Measurements from ENCODE around the gene COL27A1.

COL27A1 gene

DNA sequence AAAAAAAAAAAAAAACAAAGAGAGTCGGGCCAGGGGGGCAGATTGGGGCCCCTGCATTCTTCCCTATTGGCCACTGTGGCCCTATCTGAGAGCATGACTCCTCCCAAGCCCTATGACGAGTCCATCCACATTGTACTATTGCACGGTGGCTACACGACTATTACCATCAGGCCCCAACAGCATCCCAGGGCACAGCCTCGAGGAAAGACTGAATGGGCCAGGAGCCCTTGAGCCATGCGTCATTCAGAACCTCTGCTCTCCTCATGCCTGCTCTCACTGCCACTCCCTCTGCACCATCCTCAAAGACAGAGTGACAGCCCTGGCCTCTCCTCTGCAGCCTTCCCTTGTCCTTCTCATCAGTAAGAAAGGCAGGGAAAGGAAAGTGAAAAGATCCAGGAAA, 147.4 kb downstream of the COL27A1 start:
- Histone ChIP-seq H3K4me2 (ENCODE audit: insufficient read depth, low read length) (no peak overlapping the region), H3K79me2 (ENCODE audit: insufficient read depth, low read length) (no peaks in the 10 kb centered on the region), H3K9me3 (ENCODE audit: insufficient read depth, low read length, severe bottlenecking) (no peaks in the 10 kb centered on the region), H3K4me1 (ENCODE audit: insufficient read depth, low read length) (no peaks in the 10 kb centered on the region), H3K27me3 (ENCODE audit: insufficient read depth, low read length, poor library complexity) (no peaks in the 10 kb centered on the region), H3K36me3 (ENCODE audit: insufficient read depth, low read length) (no peaks in the 10 kb centered on the region), H4K20me1 (ENCODE audit: insufficient read depth, low read length) (no peaks in the 10 kb centered on the region), H3K27ac (ENCODE audit: low read length) (no peak overlapping the region), H2AFZ (ENCODE audit: low read depth, low read length) (no peak overlapping the region), H3K4me3 (ENCODE audit: low read depth in 1 of 2, low read length in 2 of 2) (no peak overlapping the region), H3K9ac (ENCODE audit: low read depth, low read length) (no peak overlapping the region)
- no peak for ATAC-seq (ENCODE audit: insufficient read depth, low read depth)
- TF ChIP-seq, protein P1, sequence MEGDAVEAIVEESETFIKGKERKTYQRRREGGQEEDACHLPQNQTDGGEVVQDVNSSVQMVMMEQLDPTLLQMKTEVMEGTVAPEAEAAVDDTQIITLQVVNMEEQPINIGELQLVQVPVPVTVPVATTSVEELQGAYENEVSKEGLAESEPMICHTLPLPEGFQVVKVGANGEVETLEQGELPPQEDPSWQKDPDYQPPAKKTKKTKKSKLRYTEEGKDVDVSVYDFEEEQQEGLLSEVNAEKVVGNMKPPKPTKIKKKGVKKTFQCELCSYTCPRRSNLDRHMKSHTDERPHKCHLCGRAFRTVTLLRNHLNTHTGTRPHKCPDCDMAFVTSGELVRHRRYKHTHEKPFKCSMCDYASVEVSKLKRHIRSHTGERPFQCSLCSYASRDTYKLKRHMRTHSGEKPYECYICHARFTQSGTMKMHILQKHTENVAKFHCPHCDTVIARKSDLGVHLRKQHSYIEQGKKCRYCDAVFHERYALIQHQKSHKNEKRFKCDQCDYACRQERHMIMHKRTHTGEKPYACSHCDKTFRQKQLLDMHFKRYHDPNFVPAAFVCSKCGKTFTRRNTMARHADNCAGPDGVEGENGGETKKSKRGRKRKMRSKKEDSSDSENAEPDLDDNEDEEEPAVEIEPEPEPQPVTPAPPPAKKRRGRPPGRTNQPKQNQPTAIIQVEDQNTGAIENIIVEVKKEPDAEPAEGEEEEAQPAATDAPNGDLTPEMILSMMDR (IDR thresholded peaks at IDR 0.05; ENCODE audit: borderline replicate concordance, extremely low read depth, low read length, poor library complexity, severe bottlenecking): no peak
- TF ChIP-seq EZH2 (IDR thresholded peaks at IDR 0.05; ENCODE audit: borderline replicate concordance, low read depth, low read length, severe bottlenecking): no peak
- no peak for DNase-seq

DNA sequence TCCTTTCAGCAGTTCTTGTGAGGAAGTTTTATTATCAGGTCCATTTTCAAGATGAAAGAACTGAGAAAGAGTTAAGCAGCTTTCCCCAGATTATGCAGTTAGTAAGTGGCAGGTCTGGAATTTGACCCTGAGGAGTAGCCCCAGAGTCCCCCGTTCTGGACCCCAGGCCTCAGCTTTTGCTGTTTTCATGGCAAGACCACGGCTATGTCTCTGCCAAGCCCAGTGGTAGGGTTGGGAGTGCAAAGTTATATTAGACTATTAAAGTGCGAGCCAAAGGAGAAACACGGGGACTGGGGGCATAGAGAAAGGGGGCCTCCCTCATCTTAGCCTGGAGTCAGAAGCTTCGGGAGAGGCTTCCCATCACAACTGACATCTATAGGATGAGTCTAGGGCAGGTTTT, 148.2 kb downstream of the COL27A1 start:
- no peak for ATAC-seq (ENCODE audit: insufficient read depth, low read depth)
- no peak overlapping the region for H3K27ac ChIP-seq (ENCODE audit: low read length)
- H3K27me3 ChIP-seq (ENCODE audit: insufficient read depth, low read length, poor library complexity): no peaks in the 10 kb centered on the region
- TF ChIP-seq, protein P1 (IDR thresholded peaks at IDR 0.05; ENCODE audit: borderline replicate concordance, extremely low read depth, low read length, poor library complexity, severe bottlenecking): no peak
- TF ChIP-seq EZH2 (IDR thresholded peaks at IDR 0.05; ENCODE audit: borderline replicate concordance, low read depth, low read length, severe bottlenecking): no peak
- no peaks in the 10 kb centered on the region for H3K4me1 ChIP-seq (ENCODE audit: insufficient read depth, low read length)
- H3K36me3 ChIP-seq (ENCODE audit: insufficient read depth, low read length): no peaks in the 10 kb centered on the region
- no peak overlapping the region for H3K4me2 ChIP-seq (ENCODE audit: insufficient read depth, low read length)
- H3K9ac ChIP-seq (ENCODE audit: low read depth, low read length): no peak overlapping the region
- no peaks in the 10 kb centered on the region for H4K20me1 ChIP-seq (ENCODE audit: insufficient read depth, low read length)
- no peaks in the 10 kb centered on the region for H3K9me3 ChIP-seq (ENCODE audit: insufficient read depth, low read length, severe bottlenecking)
- H3K4me3 ChIP-seq (ENCODE audit: low read depth in 1 of 2, low read length in 2 of 2): no peak overlapping the region
- DNase-seq: no peak
- no peak overlapping the region for H2AFZ ChIP-seq (ENCODE audit: low read depth, low read length)
- H3K79me2 ChIP-seq (ENCODE audit: insufficient read depth, low read length): no peaks in the 10 kb centered on the region

DNA sequence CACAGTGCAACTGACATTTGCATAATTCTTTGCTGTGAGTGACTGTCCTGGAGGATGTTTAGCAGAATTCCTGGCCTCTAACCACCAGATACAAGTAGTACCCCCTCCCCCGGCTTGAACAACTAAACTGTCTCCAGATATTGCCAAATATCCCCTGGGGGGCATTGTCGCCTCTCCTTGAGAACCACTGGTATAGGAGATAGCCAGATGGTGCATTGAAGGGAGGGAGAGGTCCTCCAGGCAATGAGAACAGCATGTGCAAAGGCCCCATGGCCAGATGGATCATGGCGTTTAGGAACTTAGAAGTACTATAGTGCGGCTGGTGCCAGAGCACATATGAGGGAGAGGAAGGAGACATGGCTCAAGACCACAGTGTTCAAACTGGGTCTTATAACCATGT, 148.6 kb downstream of the COL27A1 start:
- H3K27me3 ChIP-seq (ENCODE audit: insufficient read depth, low read length, poor library complexity): no peaks in the 10 kb centered on the region
- TF ChIP-seq EZH2 (IDR thresholded peaks at IDR 0.05; ENCODE audit: borderline replicate concordance, low read depth, low read length, severe bottlenecking): no peak
- TF ChIP-seq, protein P1 (IDR thresholded peaks at IDR 0.05; ENCODE audit: borderline replicate concordance, extremely low read depth, low read length, poor library complexity, severe bottlenecking): no peak
- no peaks in the 10 kb centered on the region for H3K36me3 ChIP-seq (ENCODE audit: insufficient read depth, low read length)
- no peak overlapping the region for H2AFZ ChIP-seq (ENCODE audit: low read depth, low read length)
- no peak overlapping the region for H3K27ac ChIP-seq (ENCODE audit: low read length)
- no peak overlapping the region for H3K4me3 ChIP-seq (ENCODE audit: low read depth in 1 of 2, low read length in 2 of 2)
- H3K4me1 ChIP-seq (ENCODE audit: insufficient read depth, low read length): no peaks in the 10 kb centered on the region
- no peaks in the 10 kb centered on the region for H3K9me3 ChIP-seq (ENCODE audit: insufficient read depth, low read length, severe bottlenecking)
- ATAC-seq (ENCODE audit: insufficient read depth, low read depth) (no peak), DNase-seq (no peak)
- no peaks in the 10 kb centered on the region for H3K79me2 ChIP-seq (ENCODE audit: insufficient read depth, low read length)
- no peaks in the 10 kb centered on the region for H4K20me1 ChIP-seq (ENCODE audit: insufficient read depth, low read length)
- no peak overlapping the region for H3K4me2 ChIP-seq (ENCODE audit: insufficient read depth, low read length)
- H3K9ac ChIP-seq (ENCODE audit: low read depth, low read length): no peak overlapping the region
